Measurements from ENCODE around the gene PTPRN2. TPM values are rescaled to one million over a fixed set of nuclear protein-coding genes. Genes with fewer than 3 reads are reported as not detected.

Gene PTPRN2
- total RNA-seq, 1 experiment from 2014 or later, result 1.1 TPM

- intact Hi-C loops (cut with micrococcal nuclease; ENCODE audit: unreplicated experiment), result no loop called here
Measured at GRCh38 chr7:158613481-158613880, 25.9 kb upstream of the PTPRN2 start.

GRCh38 chr7:158612546-158612945, 24.9 kb upstream of the PTPRN2 start:
- Histone ChIP-seq H3K27ac (ENCODE audit: low read length) (no peak overlapping the region), H3K36me3 (ENCODE audit: control insufficient read depth, insufficient read depth, low read length) (no peaks in the 10 kb centered on the region), H3K9me3 (ENCODE audit: control insufficient read depth, insufficient read depth, low read depth, low read length) (no peaks in the 10 kb centered on the region), H3K4me1 (ENCODE audit: control insufficient read depth, insufficient read depth, low read length) (no peaks in the 10 kb centered on the region), H3K27me3 (ENCODE audit: control insufficient read depth, insufficient read depth, low read length) (no peaks in the 10 kb centered on the region), H3K4me3 (ENCODE audit: low read depth in 2 of 2, low read length in 2 of 2) (no peak overlapping the region)
- intact Hi-C loops (cut with micrococcal nuclease; ENCODE audit: unreplicated experiment), result no loop called here
- no TSS peak for BruUV-seq (replicated peaks)
- TF ChIP-seq SIN3A (IDR thresholded peaks at IDR 0.05; ENCODE audit: borderline replicate concordance, insufficient read depth, low read depth, low read length) (no peak), TCF7L2 (IDR thresholded peaks at IDR 0.05; ENCODE audit: low read depth, low read length) (no peak), POLR2AphosphoS5 (IDR thresholded peaks at IDR 0.05; ENCODE audit: low read depth, low read length) (no peak)
- TF ChIP-seq, protein P1, sequence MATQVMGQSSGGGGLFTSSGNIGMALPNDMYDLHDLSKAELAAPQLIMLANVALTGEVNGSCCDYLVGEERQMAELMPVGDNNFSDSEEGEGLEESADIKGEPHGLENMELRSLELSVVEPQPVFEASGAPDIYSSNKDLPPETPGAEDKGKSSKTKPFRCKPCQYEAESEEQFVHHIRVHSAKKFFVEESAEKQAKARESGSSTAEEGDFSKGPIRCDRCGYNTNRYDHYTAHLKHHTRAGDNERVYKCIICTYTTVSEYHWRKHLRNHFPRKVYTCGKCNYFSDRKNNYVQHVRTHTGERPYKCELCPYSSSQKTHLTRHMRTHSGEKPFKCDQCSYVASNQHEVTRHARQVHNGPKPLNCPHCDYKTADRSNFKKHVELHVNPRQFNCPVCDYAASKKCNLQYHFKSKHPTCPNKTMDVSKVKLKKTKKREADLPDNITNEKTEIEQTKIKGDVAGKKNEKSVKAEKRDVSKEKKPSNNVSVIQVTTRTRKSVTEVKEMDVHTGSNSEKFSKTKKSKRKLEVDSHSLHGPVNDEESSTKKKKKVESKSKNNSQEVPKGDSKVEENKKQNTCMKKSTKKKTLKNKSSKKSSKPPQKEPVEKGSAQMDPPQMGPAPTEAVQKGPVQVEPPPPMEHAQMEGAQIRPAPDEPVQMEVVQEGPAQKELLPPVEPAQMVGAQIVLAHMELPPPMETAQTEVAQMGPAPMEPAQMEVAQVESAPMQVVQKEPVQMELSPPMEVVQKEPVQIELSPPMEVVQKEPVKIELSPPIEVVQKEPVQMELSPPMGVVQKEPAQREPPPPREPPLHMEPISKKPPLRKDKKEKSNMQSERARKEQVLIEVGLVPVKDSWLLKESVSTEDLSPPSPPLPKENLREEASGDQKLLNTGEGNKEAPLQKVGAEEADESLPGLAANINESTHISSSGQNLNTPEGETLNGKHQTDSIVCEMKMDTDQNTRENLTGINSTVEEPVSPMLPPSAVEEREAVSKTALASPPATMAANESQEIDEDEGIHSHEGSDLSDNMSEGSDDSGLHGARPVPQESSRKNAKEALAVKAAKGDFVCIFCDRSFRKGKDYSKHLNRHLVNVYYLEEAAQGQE (IDR thresholded peaks at IDR 0.05; ENCODE audit: insufficient read depth in 1 of 2, low read depth in 2 of 2, low read length in 1 of 2), result no peak
- TF ChIP-seq, protein P2, sequence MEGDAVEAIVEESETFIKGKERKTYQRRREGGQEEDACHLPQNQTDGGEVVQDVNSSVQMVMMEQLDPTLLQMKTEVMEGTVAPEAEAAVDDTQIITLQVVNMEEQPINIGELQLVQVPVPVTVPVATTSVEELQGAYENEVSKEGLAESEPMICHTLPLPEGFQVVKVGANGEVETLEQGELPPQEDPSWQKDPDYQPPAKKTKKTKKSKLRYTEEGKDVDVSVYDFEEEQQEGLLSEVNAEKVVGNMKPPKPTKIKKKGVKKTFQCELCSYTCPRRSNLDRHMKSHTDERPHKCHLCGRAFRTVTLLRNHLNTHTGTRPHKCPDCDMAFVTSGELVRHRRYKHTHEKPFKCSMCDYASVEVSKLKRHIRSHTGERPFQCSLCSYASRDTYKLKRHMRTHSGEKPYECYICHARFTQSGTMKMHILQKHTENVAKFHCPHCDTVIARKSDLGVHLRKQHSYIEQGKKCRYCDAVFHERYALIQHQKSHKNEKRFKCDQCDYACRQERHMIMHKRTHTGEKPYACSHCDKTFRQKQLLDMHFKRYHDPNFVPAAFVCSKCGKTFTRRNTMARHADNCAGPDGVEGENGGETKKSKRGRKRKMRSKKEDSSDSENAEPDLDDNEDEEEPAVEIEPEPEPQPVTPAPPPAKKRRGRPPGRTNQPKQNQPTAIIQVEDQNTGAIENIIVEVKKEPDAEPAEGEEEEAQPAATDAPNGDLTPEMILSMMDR (IDR thresholded peaks at IDR 0.05), result no peak
- ATAC-seq (no peak), DNase-seq (ENCODE audit: low read depth, low spot score) (no peak)
- CTCF ChIA-PET, result no interaction called here
- POLR2A ChIA-PET, result no interaction called here
- in situ Hi-C loops (cut with HindIII; ENCODE audit: low pct_unique_long_range_greater_than_20kb, low sequenced_read_pairs), result no loop called here

More at GRCh38 chr7:158613481-158613880, 25.9 kb upstream of the PTPRN2 start:
- Histone ChIP-seq H3K9me3 (ENCODE audit: control insufficient read depth, insufficient read depth, low read depth, low read length) (no peaks in the 10 kb centered on the region), H3K4me3 (ENCODE audit: low read depth in 2 of 2, low read length in 2 of 2) (no peak overlapping the region), H3K36me3 (ENCODE audit: control insufficient read depth, insufficient read depth, low read length) (no peaks in the 10 kb centered on the region), H3K27me3 (ENCODE audit: control insufficient read depth, insufficient read depth, low read length) (no peaks in the 10 kb centered on the region), H3K27ac (ENCODE audit: low read length) (no peak overlapping the region), H3K4me1 (ENCODE audit: control insufficient read depth, insufficient read depth, low read length) (no peaks in the 10 kb centered on the region)
- in situ Hi-C loops (cut with HindIII; ENCODE audit: low pct_unique_long_range_greater_than_20kb, low sequenced_read_pairs), result no loop called here
- DNase-seq (ENCODE audit: low read depth, low spot score) (no peak), ATAC-seq (no peak)
- TF ChIP-seq TCF7L2 (IDR thresholded peaks at IDR 0.05; ENCODE audit: low read depth, low read length) (no peak), POLR2AphosphoS5 (IDR thresholded peaks at IDR 0.05; ENCODE audit: low read depth, low read length) (no peak)
- no TSS peak for BruUV-seq (replicated peaks)
- POLR2A ChIA-PET, result interaction anchor here (0.6 kb wide), 1 partner anchor 182 kb away, joined by 8 read pairs; no protein-coding TSS in a partner anchor
- CTCF ChIA-PET, result no interaction called here

- no peaks in the 10 kb centered on the region for H3K9me3 ChIP-seq (ENCODE audit: control insufficient read depth, insufficient read depth, low read depth, low read length)
- POLR2A ChIA-PET, result interaction anchor here (0.6 kb wide), 1 partner anchor 42 kb away, joined by 9 read pairs; no protein-coding TSS in a partner anchor
- TF ChIP-seq, protein P1 (IDR thresholded peaks at IDR 0.05; ENCODE audit: insufficient read depth in 1 of 2, low read depth in 2 of 2, low read length in 1 of 2), result no peak
- TF ChIP-seq, protein P2 (IDR thresholded peaks at IDR 0.05), result no peak
- TF ChIP-seq SIN3A (IDR thresholded peaks at IDR 0.05; ENCODE audit: borderline replicate concordance, insufficient read depth, low read depth, low read length), result no peak
- no peak for TF ChIP-seq TCF7L2 (IDR thresholded peaks at IDR 0.05; ENCODE audit: low read depth, low read length)
- TF ChIP-seq POLR2AphosphoS5 (IDR thresholded peaks at IDR 0.05; ENCODE audit: low read depth, low read length), result no peak
- no peaks in the 10 kb centered on the region for H3K27me3 ChIP-seq (ENCODE audit: control insufficient read depth, insufficient read depth, low read length)
- H3K27ac ChIP-seq (ENCODE audit: low read length), result no peak overlapping the region
- intact Hi-C loops (cut with micrococcal nuclease; ENCODE audit: unreplicated experiment) (no loop called here), in situ Hi-C loops (cut with HindIII; ENCODE audit: low pct_unique_long_range_greater_than_20kb, low sequenced_read_pairs) (no loop called here)
- H3K4me1 ChIP-seq (ENCODE audit: control insufficient read depth, insufficient read depth, low read length), result no peaks in the 10 kb centered on the region
- no peak for ATAC-seq
- CTCF ChIA-PET, result no interaction called here
- DNase-seq (ENCODE audit: low read depth, low spot score), result no peak
- BruUV-seq (replicated peaks), result no TSS peak
- H3K4me3 ChIP-seq (ENCODE audit: low read depth in 2 of 2, low read length in 2 of 2), result no peak overlapping the region
- H3K36me3 ChIP-seq (ENCODE audit: control insufficient read depth, insufficient read depth, low read length), result no peaks in the 10 kb centered on the region
Measured at GRCh38 chr7:158611541-158611940, 23.9 kb upstream of the PTPRN2 start.
